GM12892 (cell line): ENCODE data around the gene TRIM4.
"Not testable (repeated sequence)": the region's sequence is repeated elsewhere in the genome, so short reads cannot be mapped to it uniquely, and the experiment has no call there.

Source experiments
- DNase-seq: peaks from one replicate; pipeline ENCODE4 v3.0.0; 2011; ENCODE audit not compliant: insufficient read length
- FAIRE-seq: peaks from 2 replicates; lab custom pipeline; 2011; peaks lifted over from hg19 to GRCh38; lab: Jason Lieb, UNC
- POLR2A ChIP-seq: IDR thresholded peaks from 2 replicates; pipeline ENCODE4 v1.6.1; 2011; ENCODE audit warnings: low read depth, low read length, control low read depth
- POLR2AphosphoS5 ChIP-seq: IDR thresholded peaks from 2 replicates; pipeline ENCODE4 v1.6.1; 2011; ENCODE audit warnings: low read depth, low read length, control low read depth
- TAF1 ChIP-seq: IDR thresholded peaks from 2 replicates; pipeline ENCODE4 v1.6.1; 2011; ENCODE audit warnings: low read depth, mild to moderate bottlenecking, control low read depth, low read length, borderline replicate concordance

Gene TRIM4

GRCh38 chr7:99901581-99901980, 17.7 kb downstream of the TRIM4 start:
- no peak for DNase-seq
- FAIRE-seq, result no peak
- TF ChIP-seq POLR2A (no peak), POLR2AphosphoS5 (no peak), TAF1 (no peak)

GRCh38 chr7:99899830-99900519, 19.4 kb downstream of the TRIM4 start:
- FAIRE-seq (no peak), DNase-seq (no peak)
- TF ChIP-seq TAF1 (no peak), POLR2A (no peak), POLR2AphosphoS5 (no peak)

- DNase-seq (no peak), FAIRE-seq (no peak)
- TF ChIP-seq TAF1 (no peak), POLR2A (no peak), POLR2AphosphoS5 (no peak)
Measured at GRCh38 chr7:99898836-99899235, 20.5 kb downstream of the TRIM4 start.

DNA sequence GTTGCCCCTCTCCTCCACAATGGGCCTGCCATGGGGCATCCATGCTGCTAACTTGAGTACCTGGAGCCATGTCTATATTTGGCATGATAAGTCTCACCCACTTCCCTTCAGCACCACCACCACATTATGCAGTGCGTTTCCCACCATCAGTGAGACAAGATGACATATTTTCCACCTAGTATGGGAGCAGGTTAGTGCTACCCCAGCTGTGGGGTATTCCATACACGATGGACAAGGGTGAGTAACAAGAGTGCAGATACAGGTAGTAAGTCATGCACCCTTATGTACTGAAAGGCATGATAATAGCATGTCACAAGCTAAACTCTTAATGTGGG, 21.3 kb downstream of the TRIM4 start:
- FAIRE-seq, result no peak
- TF ChIP-seq POLR2A, result no peak
- TF ChIP-seq POLR2AphosphoS5, result peak; percentile 40; the same call in 1 of the 2 replicates
- DNase-seq, result no peak

GRCh38 chr7:99897322-99898022, 21.9 kb downstream of the TRIM4 start:
- DNase-seq (no peak), FAIRE-seq (no peak)
- TF ChIP-seq TAF1 (no peak), POLR2A (no peak), POLR2AphosphoS5 (no peak)

GRCh38 chr7:99894738-99895137, 24.6 kb downstream of the TRIM4 start:
- FAIRE-seq (no peak), DNase-seq (no peak)
- no peak for TF ChIP-seq POLR2AphosphoS5
- no peak for TF ChIP-seq POLR2A
- no peak for TF ChIP-seq TAF1

DNA sequence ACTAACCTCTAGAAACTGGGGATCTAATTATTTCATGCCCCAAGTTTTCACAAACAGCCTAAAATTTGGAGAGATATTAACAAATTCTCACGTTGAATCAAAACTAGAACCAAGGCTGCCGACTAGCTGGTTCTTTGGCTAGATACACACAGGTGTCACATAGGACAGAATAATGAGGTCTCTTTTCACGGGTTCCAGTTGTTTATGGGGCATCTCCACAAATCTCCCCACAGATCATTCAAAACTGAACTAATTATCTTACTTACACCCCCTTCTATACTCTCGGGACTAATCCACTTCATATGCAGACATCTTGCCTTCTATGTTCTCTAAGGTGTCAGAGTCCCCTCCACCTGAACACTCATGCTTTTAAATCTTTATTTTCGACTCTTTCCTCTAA, 26.1 kb downstream of the TRIM4 start:
- DNase-seq, result no peak
- no peak for FAIRE-seq
- TF ChIP-seq POLR2A (no peak), TAF1 (no peak)

DNA sequence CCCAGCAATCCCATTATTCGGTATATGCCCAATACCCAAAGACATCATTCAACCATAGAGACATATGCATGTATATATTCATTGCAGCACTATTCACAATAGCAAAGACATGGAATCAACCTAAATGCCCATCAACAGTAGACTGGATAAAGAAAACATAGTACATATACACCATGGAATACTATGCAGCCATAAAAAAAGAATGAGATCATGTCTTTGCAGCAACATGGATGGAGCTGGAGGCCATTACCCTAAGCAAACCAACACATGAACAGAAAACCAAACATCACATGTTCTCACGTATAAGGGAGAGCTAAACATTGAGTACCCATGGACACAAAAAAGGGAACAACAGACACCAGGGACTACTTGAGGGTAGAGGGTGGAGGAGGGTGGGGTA, 29.0 kb downstream of the TRIM4 start:
- FAIRE-seq, result not testable (repeated sequence)

DNA sequence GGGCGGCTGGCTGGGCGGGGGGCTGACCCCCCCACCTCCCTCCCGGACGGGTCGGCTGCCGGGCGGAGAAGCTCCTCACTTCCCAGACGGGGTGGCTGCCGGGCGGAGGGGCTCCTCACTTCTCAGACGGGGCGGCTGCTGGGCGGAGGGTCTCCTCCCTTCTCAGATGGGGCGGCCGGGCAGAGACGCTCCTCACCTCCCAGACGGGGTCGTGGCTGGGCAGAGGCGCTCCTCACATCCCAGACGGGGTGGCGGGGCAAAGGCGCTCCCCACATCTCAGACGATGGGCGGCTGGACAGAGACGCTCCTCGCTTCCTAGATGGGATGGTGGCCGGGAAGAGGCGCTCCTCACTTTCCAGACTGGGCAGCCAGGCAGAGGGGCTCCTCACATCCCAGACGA, 31.0 kb downstream of the TRIM4 start:
- FAIRE-seq, DNase-seq: not testable (repeated sequence)

More for the DNA sequence above, 29.0 kb downstream of the TRIM4 start:
- DNase-seq, result not testable (repeated sequence)

DNA sequence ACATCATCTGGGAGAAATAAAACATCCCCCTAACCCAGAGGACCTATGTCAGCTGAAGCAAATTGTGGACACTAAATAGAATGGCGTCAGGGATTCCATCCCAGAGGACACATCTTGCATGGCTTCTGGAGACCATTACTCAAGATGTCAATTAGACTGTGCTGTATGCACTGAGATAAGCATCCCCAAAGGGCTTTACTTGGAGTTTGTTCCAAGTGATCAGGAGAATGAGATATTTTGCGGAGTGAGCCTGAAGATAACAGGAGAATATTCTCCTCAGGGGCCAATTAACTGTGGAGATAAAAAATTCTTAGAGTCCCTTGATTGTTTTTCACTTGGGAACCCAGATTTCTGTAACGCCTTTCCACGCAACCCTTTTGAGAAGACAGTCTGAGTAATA, 38.0 kb downstream of the TRIM4 start:
- TF ChIP-seq TAF1, result no peak
- TF ChIP-seq POLR2AphosphoS5, result no peak
- TF ChIP-seq POLR2A, result no peak
- no peak for DNase-seq
- FAIRE-seq, result no peak

GRCh38 chr7:99876933-99877332, 42.4 kb downstream of the TRIM4 start, which contains the start of gene OR2AE1:
OR2AE1 (minus strand) TSS chr7:99877033; CDS start chr7:99877033, 0 bp downstream.
- DNase-seq (no peak), FAIRE-seq (no peak)
- TF ChIP-seq TAF1 (no peak), POLR2A (no peak), POLR2AphosphoS5 (no peak)

DNA sequence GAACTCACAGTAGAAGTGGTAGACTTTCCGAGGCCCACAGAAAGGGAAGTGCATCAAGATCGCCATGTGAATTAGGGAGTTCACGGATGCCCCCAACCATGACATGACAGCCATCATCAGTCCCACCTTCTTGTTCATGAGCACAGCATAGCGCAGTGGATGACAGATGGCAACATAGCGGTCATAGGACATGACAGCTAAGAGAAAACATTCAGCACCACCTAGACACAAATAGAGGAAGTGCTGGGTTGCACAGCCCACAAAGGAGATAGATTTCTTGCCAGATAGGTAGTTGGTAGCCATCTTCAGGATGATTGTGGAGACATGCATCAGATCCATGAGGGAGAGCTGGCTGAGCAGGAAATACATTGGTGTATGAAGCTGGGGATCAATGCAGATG, 42.8 kb downstream of the TRIM4 start:
- no peak for FAIRE-seq
- no peak for TF ChIP-seq POLR2AphosphoS5
- no peak for TF ChIP-seq TAF1
- no peak for DNase-seq
